Activated CD4-positive, alpha-beta T cell treated with anti-CD3 and anti-CD28 coated beads, Interleukin-10, Interleukin-2, amounts not matched to agents 100 ng/mL and 50 ng/mL, durations not matched to agents 16 hours and 8 hours (primary cell): Measurements from ENCODE around the gene CNTNAP2.
"Not testable (repeated sequence)": the region's sequence is repeated elsewhere in the genome, so short reads cannot be mapped to it uniquely, and the experiment has no call there.

Source experiments
- DNase-seq: peaks from one replicate; pipeline ENCODE4 v3.0.0-alpha.2; 2020

Gene CNTNAP2

GRCh38 chr7:148014541-148014940 lies 1897.9 kb downstream of the CNTNAP2 start:
- DNase-seq, result no peak

- DNase-seq, result no peak
Observed at GRCh38 chr7:148017126-148017525, 1900.5 kb downstream of the CNTNAP2 start.

GRCh38 chr7:148020679-148021078 lies 1904.1 kb downstream of the CNTNAP2 start:
- no peak for DNase-seq

DNA sequence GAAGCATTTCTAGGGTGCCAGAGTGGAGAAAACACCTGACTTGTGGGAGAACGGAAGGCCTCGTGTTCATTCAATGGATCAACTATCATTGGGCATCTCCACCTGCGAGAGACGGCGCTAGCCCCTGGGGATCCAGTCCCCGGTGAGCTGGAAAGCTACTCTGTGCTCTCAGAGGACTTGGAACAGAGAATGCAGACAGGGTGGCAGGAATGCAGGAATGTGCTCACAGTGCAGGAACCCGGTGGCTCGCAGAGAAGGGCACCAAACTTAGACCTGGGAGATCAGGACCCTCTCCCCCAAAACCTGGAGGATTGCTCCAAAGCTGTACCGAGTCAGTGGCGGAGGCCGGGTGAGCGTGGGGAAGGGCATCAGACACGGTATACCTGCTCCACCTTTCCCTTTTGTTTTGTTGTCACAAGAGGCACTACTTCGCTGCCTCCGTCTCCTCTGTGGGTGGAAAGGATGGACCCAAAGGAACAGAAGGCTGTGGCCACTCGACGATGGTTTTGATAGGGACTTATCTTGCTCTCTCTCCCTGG lies 1905.0 kb downstream of the CNTNAP2 start:
- no peak for DNase-seq

GRCh38 chr7:148022832-148023231 lies 1906.2 kb downstream of the CNTNAP2 start:
- no peak for DNase-seq

GRCh38 chr7:148026713-148027112 lies 1910.1 kb downstream of the CNTNAP2 start:
- DNase-seq, result no peak

- no peak for DNase-seq
Observed at GRCh38 chr7:148028165-148028564, 1911.6 kb downstream of the CNTNAP2 start.

DNA sequence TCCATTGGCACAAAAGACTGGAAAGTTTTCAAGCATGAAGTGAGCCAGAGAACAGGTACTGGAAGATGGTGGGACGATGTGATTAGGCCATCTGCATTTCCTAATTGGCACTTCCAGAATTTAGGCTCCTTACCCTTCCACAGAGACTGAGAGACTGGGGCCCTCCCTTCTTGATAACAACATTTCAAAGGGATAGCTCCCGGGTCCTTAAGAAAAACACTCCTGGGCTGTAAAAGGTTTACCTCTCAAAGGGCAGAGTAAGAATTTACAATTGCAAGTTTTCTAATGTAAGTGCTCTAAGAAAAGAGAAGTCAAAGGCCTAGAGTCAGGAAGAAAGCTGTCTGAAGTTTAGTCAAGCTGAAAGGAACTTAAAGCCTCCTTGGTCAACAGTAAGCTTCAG lies 1914.4 kb downstream of the CNTNAP2 start:
- no peak for DNase-seq

DNA sequence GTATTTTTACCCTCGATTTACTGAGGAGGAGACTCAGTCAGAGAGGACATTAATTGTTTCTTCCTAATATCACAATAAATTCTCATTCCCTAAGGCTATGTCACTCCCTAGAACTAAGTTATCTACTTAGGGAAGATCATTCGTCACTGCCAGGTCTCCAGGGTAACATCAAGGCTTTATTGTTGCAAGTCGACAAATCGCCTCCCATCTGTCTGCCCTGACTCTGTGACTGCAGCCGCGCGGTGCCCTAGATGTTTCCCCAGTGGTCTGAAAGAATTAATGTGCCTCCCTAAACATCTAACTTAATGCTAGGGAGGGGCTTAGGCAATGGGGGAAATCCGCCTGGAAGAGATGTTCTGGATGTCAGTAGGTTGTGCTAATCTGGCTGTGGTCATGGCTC lies 1915.2 kb downstream of the CNTNAP2 start:
- no peak for DNase-seq

DNA sequence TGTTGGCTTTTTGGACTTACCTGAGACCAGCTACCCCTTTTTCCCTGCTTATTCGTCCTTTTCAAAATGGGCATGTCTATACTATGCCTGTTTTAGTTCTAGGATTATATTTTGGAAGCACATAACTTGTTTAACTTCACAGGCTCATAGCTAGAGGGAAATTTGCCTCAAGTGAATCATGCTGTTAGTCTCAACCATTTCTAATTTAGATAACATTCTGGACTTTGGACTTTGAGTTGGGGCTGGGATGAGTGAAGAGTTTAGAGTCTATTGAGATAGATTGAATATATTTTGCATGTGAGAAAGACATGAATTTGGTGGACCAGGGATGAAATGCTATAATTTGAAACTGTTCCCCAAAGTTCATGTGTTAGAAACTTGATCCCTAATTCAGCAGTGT lies 1919.3 kb downstream of the CNTNAP2 start:
- DNase-seq, result no peak

GRCh38 chr7:148037044-148037443 lies 1920.4 kb downstream of the CNTNAP2 start:
- no peak for DNase-seq

DNA sequence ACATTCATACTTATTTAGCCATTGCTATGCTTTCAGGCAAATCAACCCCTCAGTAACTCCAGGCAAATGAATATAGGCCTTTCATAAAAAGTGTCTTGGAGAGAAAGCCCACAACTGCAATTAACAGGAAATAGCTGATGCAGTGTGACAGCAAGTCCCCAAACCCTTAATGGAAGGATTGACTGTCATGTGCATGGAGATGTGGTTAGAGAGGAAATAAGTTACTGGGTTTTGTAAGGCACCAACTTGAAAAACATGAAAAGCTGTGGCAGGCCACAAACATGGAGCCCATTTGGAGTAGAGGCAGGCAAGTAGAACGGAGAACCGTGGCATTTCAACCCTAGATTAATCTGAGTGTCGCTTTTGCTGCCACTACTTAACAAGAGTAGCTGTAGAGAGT lies 1924.6 kb downstream of the CNTNAP2 start:
- no peak for DNase-seq

- no peak for DNase-seq
Observed at GRCh38 chr7:148042935-148043631, 1926.5 kb downstream of the CNTNAP2 start.

DNA sequence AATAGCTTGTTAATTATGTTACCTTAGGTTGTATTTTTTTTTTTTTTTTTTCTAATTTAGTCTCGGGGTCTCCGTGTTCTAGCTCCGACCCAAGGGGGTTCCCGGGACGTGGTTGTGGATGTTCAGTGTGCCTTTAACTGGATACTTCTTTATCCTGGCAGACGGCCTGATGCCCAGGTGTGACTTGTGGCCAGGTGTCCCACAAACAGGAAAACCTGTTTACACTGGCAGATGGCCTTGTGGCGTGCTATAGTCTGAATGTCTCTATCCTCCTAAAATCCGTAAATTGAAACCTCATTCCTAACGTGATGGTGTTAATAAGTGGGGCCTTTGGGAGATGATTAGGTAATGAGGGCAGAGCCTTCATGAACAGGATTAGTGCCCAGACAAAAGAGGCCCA lies 1927.6 kb downstream of the CNTNAP2 start:
- no peak for DNase-seq

DNA sequence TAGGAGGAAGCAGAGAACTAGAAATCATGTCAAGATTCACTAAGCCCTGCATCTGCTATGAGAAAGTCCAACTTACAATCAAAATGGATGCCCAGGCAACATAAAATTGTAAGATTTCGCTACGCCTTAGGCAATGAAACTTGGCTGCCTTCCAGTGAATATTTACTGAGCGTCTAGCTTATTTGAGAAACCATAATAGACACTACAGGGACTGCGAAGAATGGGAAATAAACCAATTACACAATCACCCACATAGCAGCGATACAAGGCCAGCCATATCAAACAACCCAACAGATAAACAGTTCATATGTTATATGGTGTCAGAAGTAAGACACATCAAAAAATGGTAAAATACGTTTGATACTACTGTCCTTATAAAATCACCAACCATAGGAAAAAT lies 1928.9 kb downstream of the CNTNAP2 start:
- no peak for DNase-seq

DNA sequence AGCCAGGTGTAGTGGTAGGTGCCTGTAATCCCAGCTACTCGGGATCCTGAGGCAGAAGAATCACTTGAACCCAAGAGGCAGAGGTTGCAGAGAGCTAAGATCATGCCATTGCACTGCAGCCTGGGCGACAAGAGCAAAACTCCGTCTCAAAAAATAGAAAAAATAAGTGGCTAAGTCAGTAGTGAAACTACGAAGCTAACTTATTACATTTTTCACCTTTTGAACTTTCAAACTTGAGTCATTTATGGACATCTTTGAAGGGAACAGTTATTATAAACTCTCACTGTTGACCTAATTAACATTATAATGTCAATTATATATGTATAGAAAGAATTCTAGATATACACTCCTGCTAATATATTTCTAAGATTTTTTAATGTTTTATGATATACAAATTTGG lies 1932.5 kb downstream of the CNTNAP2 start:
- no peak for DNase-seq

DNA sequence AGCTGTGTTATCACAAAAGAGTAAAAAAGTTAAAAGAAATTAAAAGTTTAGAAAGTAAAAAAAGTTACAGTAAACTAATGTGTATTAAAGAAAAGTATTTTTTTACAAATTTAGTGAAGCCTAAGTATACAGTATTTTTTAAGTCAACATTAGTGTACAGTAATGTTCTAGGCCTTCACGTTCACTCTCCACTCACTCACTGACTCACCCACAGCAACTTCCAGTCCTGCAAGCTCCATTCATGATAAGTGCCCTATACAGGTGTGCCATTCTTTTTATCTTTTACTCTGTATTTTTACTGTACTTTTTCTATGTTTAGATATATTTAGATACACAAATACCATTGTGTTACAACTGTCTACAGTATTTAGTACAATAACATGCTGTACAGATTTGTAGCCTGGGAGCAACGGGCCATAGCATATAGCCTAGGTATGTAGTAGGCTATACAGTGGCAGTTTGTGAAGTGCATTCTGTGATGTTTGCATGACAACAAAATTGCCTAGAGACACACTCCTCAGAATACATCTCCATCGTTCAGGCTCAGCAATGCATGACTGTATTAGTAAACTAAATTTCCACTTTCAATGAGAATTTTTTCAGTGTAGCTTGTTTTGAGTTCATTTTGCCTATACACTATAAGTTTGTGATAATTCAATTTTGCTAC lies 1934.0 kb downstream of the CNTNAP2 start:
- no peak for DNase-seq

DNA sequence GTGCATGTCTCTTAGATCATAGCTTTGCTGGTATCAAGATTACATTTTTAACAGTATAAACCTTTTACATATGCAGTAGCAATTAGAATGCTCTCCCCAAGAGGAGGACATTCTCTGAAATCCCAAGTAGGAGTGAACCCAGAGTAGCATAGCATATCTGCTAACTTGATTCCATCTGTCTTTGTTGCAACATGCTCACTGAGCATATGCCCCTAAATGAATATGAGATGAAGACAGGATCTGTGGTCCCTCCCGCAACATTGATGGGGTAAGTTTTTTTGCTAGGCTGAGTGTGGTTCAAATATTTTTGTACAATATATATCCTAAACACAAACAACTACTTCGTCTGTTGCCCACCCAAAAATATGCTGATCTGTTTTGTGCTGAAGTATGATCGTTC lies 1939.8 kb downstream of the CNTNAP2 start:
- no peak for DNase-seq

DNA sequence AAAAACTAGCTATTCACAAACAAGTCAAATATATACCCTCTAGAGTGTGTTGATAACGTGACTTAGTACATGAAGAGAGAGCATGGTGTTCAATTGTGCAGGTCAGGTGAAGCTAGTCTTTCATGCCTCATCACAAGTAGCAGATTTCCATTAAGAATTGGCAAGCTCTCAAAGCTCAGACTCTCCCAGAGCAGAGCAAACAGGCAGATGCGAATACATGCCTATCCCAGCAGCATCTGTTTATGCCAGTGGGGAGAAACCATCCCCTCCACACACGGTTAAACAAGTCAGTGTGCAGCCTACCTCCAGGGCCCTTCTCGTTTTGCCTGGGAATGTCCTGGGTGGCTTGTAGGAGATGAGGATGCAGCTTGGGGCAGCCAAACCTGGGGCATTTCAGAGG lies 1941.5 kb downstream of the CNTNAP2 start:
- DNase-seq, result no peak

- no peak for DNase-seq
Observed at GRCh38 chr7:148058753-148059152, 1942.2 kb downstream of the CNTNAP2 start.

DNA sequence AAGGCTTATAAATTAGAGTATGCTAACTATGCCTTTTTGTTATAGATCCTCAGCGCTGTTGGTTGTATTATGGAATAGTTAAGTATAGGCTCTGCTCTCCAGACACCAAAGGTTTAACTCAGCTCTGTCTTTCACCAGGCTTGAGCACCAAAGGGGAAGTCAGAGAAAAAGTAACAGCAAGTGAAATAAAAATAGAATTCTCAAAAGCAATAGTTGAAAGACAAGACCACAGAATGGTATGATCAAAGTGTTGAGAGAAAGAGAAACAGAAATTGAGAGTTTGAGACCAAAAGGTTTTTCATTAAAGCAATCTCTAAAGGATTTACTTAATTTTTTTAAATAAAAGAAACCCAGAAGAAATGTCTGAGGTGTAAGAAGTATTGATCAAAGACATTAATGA lies 1944.1 kb downstream of the CNTNAP2 start:
- no peak for DNase-seq

GRCh38 chr7:148078111-148078510 lies 1961.5 kb downstream of the CNTNAP2 start:
- DNase-seq, result not testable (repeated sequence)

DNA sequence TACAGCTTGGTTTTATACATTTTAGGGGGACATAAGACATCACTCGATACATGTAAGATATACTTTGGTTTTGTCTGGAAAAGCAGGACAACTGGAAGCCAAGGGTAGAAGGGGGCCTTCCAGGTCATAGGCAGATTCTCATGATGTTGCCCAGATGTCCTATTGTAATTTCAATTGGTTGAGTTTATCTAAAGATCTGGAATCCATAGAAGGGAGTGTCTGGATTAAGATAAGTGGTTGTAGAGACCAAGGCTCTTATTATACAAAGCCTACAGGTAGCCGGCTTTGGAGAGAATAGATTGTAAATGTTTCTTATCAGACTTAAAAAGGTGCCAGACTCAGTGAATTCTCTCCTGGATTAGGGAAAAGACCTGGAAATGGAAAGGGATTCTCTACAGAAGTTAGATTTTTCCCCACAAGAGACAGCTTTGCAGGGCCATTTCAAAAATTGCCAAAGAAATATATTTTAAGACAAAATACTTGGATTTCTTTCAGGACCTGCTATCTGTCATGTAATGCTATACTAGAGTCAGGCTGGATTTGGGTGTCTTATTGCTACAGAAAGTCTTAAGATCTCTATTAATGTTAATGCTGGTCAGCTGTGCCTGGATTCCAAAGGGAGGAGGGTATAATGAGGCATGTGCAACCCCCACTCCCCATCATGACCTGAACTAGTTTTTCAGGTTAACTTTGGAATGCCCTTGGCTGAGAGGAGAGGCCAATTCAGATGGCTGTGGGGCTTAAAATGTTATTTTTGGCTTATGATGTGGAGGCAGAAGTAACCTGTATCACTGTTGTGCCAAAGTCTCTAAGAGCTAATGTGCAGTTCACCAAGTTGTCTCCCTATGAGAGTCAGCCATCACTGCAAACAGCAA lies 1962.8 kb downstream of the CNTNAP2 start:
- DNase-seq, result no peak

- DNase-seq, result no peak
Observed at GRCh38 chr7:148083448-148083847, 1966.8 kb downstream of the CNTNAP2 start.
